HepG2 (cell line): Measurements from ENCODE around the gene MAPK14. TPM values are rescaled to one million over a fixed set of nuclear protein-coding genes. Genes with fewer than 3 reads are reported as not detected.
"Not testable (repeated sequence)": the region's sequence is repeated elsewhere in the genome, so short reads cannot be mapped to it uniquely, and the experiment has no call there.

Source experiments
- ATAC-seq: fragments of 200-7000 bp; cut with Tn5 transposase; 3 replicates; pipeline ENCODE4 v1.9.1; 2020; ENCODE audit warnings: mild to moderate bottlenecking, moderate library complexity
- BruUV-seq: library from RNA; stranded (reverse); fragments of 400-500 nt; replicated peaks from 2 replicates; lab custom pipeline; 2021; lab: Mats Ljungman, UMichigan
- CTCF ChIA-PET: fragments of 300-600 bp; formaldehyde crosslinking; extraction: SDS; loops from one replicate; lab custom pipeline; 2021; ENCODE audit warnings: low total read pairs, inconsistent platforms, low intra/inter-chr PET ratio; lab: Yijun Ruan, JAX
- POLR2A ChIA-PET: fragments of 350-600 bp; sonication (Branson Sonifier 250); formaldehyde crosslinking; loops from one replicate; lab custom pipeline; 2020; ENCODE audit warnings: antibody characterized with exemption, inconsistent platforms; lab: Yijun Ruan, JAX
- DNase-seq: peaks from one replicate; pipeline ENCODE4 v3.0.0-alpha.2; 2015; ENCODE audit warnings: low spot score
- FAIRE-seq: peaks from 3 replicates; lab custom pipeline; 2011; peaks lifted over from hg19 to GRCh38; lab: Jason Lieb, UNC
- H2AFZ ChIP-seq: one replicate; pipeline ENCODE4 v1.6.1; 2011; ENCODE audit warnings: low read length, inconsistent platforms
- H3K27ac ChIP-seq: fragments of 300-600 bp; 3 replicates; pipeline ENCODE4 v1.8.0; 2011; ENCODE audit warnings: mixed run types, mild to moderate bottlenecking, mixed read lengths, low read length, inconsistent platforms; ENCODE audit not compliant: insufficient read depth; ENCODE audit errors: extremely low read length
- H3K27me3 ChIP-seq, 2 experiments: fragments of 200-600 bp in 1 of 2; 2 replicates in 1 of 2; 3 replicates in 1 of 2; pipeline versions ENCODE4 v1.6.0 to v1.8.0; 2011; ENCODE audit warnings: low read length in 2 of 2, mild to moderate bottlenecking in 2 of 2, moderate library complexity in 2 of 2, inconsistent platforms in 1 of 2; ENCODE audit not compliant: insufficient read depth in 2 of 2, control insufficient read depth in 1 of 2
- H3K36me3 ChIP-seq, 2 experiments: fragments of 200-600 bp in 1 of 2; replicated peaks in 1 of 2; 2 replicates in 1 of 2; 3 replicates in 1 of 2; pipeline versions ENCODE4 v1.5.1 to v1.8.0; 2011; ENCODE audit warnings: low read length in 2 of 2, inconsistent platforms in 1 of 2; ENCODE audit not compliant: insufficient read depth in 2 of 2, control insufficient read depth in 1 of 2
- H3K4me1 ChIP-seq: 2 replicates; pipeline ENCODE4 v1.5.1; 2012; ENCODE audit warnings: low read length, inconsistent platforms; ENCODE audit not compliant: insufficient read depth
- H3K4me2 ChIP-seq: 2 replicates; pipeline ENCODE4 v1.6.0; 2011; ENCODE audit warnings: low read depth, low read length, inconsistent platforms
- H3K4me3 ChIP-seq, 3 experiments: fragments of 200-600 bp in 1 of 3; sonication (generic), shearing (Covaris generic) in 1 of 3; replicated peaks in 1 of 3; 2 replicates each; pipeline ENCODE4 v1.5.1; 2011 to 2016; ENCODE audit warnings: low read length in 3 of 3, inconsistent platforms in 2 of 3, low read depth in 2 of 3, mild to moderate bottlenecking in 2 of 3, control low read depth in 1 of 3, mixed read lengths in 1 of 3; ENCODE audit not compliant: insufficient read depth in 1 of 3
- H3K79me2 ChIP-seq: one replicate; pipeline ENCODE4 v1.6.1; 2011; ENCODE audit warnings: low read length, inconsistent platforms; ENCODE audit not compliant: insufficient read depth
- H3K9ac ChIP-seq: 2 replicates; pipeline ENCODE4 v1.6.0; 2011; ENCODE audit warnings: mild to moderate bottlenecking, low read depth, low read length, inconsistent platforms; ENCODE audit not compliant: insufficient read depth
- H3K9me3 ChIP-seq: 2 replicates; pipeline ENCODE4 v1.5.1; 2012; ENCODE audit warnings: mild to moderate bottlenecking, low read length
- H4K20me1 ChIP-seq: 2 replicates; pipeline ENCODE4 v1.6.0; 2011; ENCODE audit warnings: inconsistent platforms, mild to moderate bottlenecking, low read length, moderate library complexity; ENCODE audit not compliant: insufficient read depth
- CREB1 ChIP-seq, 2 experiments: fragments of 450-650 bp in 1 of 2; IDR thresholded peaks; 2 replicates each; pipeline ENCODE4 v1.6.1; 2016 to 2017; ENCODE audit warnings: control low read depth in 1 of 2, mild to moderate bottlenecking in 1 of 2, missing compliant biosample characterization in 1 of 2, missing genetic modification characterization in 1 of 2
- HMG20A ChIP-seq: IDR thresholded peaks from 2 replicates; pipeline ENCODE4 v1.6.1; 2016; ENCODE audit warnings: borderline replicate concordance
- HMG20B ChIP-seq: conservative IDR thresholded peaks from 2 replicates; pipeline ENCODE4 v1.6.1; 2016; ENCODE audit warnings: missing genetic modification reagents, missing compliant biosample characterization
- KDM2A ChIP-seq: sonication (generic); formaldehyde crosslinking; IDR thresholded peaks from 2 replicates; pipeline ENCODE4 v1.4.0; 2020; ENCODE audit warnings: low read depth, missing genetic modification reagents, borderline replicate concordance
- MAFF ChIP-seq: IDR thresholded peaks from 2 replicates; pipeline ENCODE4 v1.6.1; 2011; ENCODE audit warnings: low read depth, low read length, improper control_type of control experiment
- MAFK ChIP-seq, 2 experiments: IDR thresholded peaks in 1 of 2; conservative IDR thresholded peaks in 1 of 2; 2 replicates each; pipeline ENCODE4 v1.6.1; 2011; ENCODE audit warnings: improper control_type of control experiment in 2 of 2, low read length in 2 of 2
- MATR3 ChIP-seq: sonication (generic); formaldehyde crosslinking; IDR thresholded peaks from 2 replicates; pipeline ENCODE4 v1.4.0; 2020; ENCODE audit warnings: missing genetic modification reagents
- RBAK ChIP-seq: sonication (generic); formaldehyde crosslinking; IDR thresholded peaks from 2 replicates; pipeline ENCODE4 v1.5.1; 2020; ENCODE audit warnings: mild to moderate bottlenecking, missing genetic modification reagents
- ZFP36 ChIP-seq: fragments of 150-350 bp; IDR thresholded peaks from 2 replicates; pipeline ENCODE4 v1.6.1; 2018; ENCODE audit warnings: borderline replicate concordance, low read length, low read depth; ENCODE audit not compliant: partially characterized antibody
- ZFP82 ChIP-seq: sonication (generic); formaldehyde crosslinking; IDR thresholded peaks from 2 replicates; pipeline ENCODE4 v1.5.1; 2020; ENCODE audit warnings: mild to moderate bottlenecking, missing genetic modification reagents, borderline replicate concordance
- WGBS: methylation state at CpG from one replicate; pipeline ENCODE4 v1.1.6; 2017; ENCODE audit warnings: low lambda C conversion rate; 5-methylcytosine and 5-hydroxymethylcytosine counted together
- in situ Hi-C: cut with HindIII; loops from 2 replicates; pipeline ENCODE4 v1.10.0; 2017; ENCODE audit warnings: low pct_unique_long_range_greater_than_20kb; ENCODE audit not compliant: extremely low pct_ligation_motif_present
- intact Hi-C: fragments of 100-400 bp; cut with micrococcal nuclease; formaldehyde crosslinking; loops from one replicate; pipeline ENCODE4 v1.10.0; 2022; ENCODE audit not compliant: unreplicated experiment
- polyA plus RNA-seq, 8 experiments: library from polyadenylated mRNA; depleted of rRNA in 3 of 8; stranded (reverse) in 7 of 8; unstranded in 1 of 8; fragments of >200 nt; fragmentation: Illumina TruSeq in 4 of 8; extraction: Trizol in 4 of 8; gene quantifications; 2 replicates each; pipeline versions ENCODE4 v1.2.1 to v1.2.3, GENCODE V29; 2011 to 2016; ENCODE audit warnings: low read depth in 4 of 8, missing spikeins in 1 of 8, mixed read lengths in 1 of 8; ENCODE audit not compliant: insufficient read depth in 1 of 8
- total RNA-seq, 5 experiments: library from RNA; depleted of rRNA; stranded (reverse); fragments of >200 nt; fragmentation: Illumina TruSeq; extraction: Trizol; gene quantifications; 2 replicates each; pipeline ENCODE4 v1.2.3, GENCODE V29; 2016; ENCODE audit warnings: low read depth in 1 of 5

MAPK14 gene
- total and polyA plus RNA-seq, 2 of the 13 experiments (the other 11 are each of a cell fraction or from before 2014, with no cell fraction given) = 66.3 to 67.3 TPM

DNA sequence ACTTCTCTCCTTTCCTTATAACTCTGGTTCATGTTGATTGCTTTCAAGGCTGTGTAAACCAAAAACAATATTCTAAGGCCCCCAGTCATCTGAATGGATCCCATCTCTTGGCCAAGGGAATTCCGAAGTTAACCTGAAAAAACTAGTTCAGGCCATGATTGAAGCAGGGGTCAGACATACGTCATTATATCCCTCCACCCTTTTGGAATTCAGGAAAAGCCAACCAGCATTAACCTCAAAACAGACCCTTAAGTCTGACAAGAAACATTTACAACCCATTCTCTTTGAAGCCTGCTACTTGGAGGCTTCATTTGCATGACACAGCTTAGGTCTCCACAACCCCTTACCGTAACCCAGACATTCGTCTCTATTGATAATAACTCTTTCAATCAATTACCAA is 42.9 kb upstream of the MAPK14 start:
- no peak overlapping the region for H3K4me3 ChIP-seq
- H3K9ac ChIP-seq = no peak overlapping the region
- H3K27me3 ChIP-seq = peaks cover 0 to 20% of the 10 kb centered on the region in 2 experiments; a peak in 2 of 5 replicates
- no peaks in the 10 kb centered on the region for H3K9me3 ChIP-seq
- ChIA-PET POLR2A (no interaction called here), CTCF (no interaction called here)
- H3K36me3 ChIP-seq = no peaks in the 10 kb centered on the region
- no peak for ATAC-seq
- no peaks in the 10 kb centered on the region for H3K79me2 ChIP-seq
- no peak for FAIRE-seq
- H2AFZ ChIP-seq = no peak overlapping the region
- no peak overlapping the region for H3K4me2 ChIP-seq
- WGBS = 44% methylated on average over 4 of the region's 4 CpGs
- in situ Hi-C loops = no loop called here
- no peak for DNase-seq
- no peak overlapping the region for H3K27ac ChIP-seq
- intact Hi-C loops = no loop called here
- no peak for TF ChIP-seq HMG20A (CRISPR knock-in tag)
- no peak for TF ChIP-seq KDM2A
- no peak for TF ChIP-seq ZFP82 (CRISPR knock-in tag)
- no peak for TF ChIP-seq RBAK (CRISPR knock-in tag)
- no peak for TF ChIP-seq ZFP36
- peak; percentile 63 for TF ChIP-seq CREB1 (IDR thresholded peaks at IDR 0.05)
- TF ChIP-seq CREB1 (CRISPR knock-in tag; IDR thresholded peaks at IDR 0.05) = no peak
- no peak for TF ChIP-seq MATR3 (CRISPR knock-in tag)
- TF ChIP-seq HMG20B (CRISPR knock-in tag) = no peak
- TF ChIP-seq, all 625 proteins: peak for 1
- Histone ChIP-seq H4K20me1 (no peaks in the 10 kb centered on the region), H3K4me1 (no peaks in the 10 kb centered on the region; the same call in 1 of the 2 replicates)
- no TSS peak for BruUV-seq

- H3K36me3 ChIP-seq = not testable (repeated sequence)
- TF ChIP-seq MAFK (conservative IDR thresholded peaks at IDR 0.05 in 1 of 2, IDR thresholded peaks at IDR 0.05 in 1 of 2; ENCODE audit: low read length in 2 of 2) (peak; percentile 44 to 79), MAFF (peak; percentile 49; the same call in 1 of the 2 replicates)
- TF ChIP-seq, all 625 proteins: peak for 2; not testable (repeated sequence) for 623
- CTCF ChIA-PET, H3K27ac ChIP-seq, H3K4me3 ChIP-seq, FAIRE-seq, H3K9me3 ChIP-seq, H3K9ac ChIP-seq, H4K20me1 ChIP-seq, H3K79me2 ChIP-seq, intact Hi-C loops, POLR2A ChIA-PET, BruUV-seq, ATAC-seq, in situ Hi-C loops, H3K4me1 ChIP-seq, DNase-seq, H2AFZ ChIP-seq, H3K4me2 ChIP-seq: not testable (repeated sequence)
- peaks cover 0 to 18% of the 10 kb centered on the region in 2 experiments; a peak in 3 of 5 replicates for H3K27me3 ChIP-seq
- 64% methylated on average over 9 of the region's 9 CpGs for WGBS
Observed at GRCh38 chr6:35988047-35988446, 39.6 kb upstream of the MAPK14 start.
